Skeletal muscle cell (primary cell): ENCODE measurements around the gene GNAI2.
"Not testable (repeated sequence)": the region's sequence is repeated elsewhere in the genome, so short reads cannot be mapped to it uniquely, and the experiment has no call there.

ENCODE experiments used
- DNase-seq: peaks from one replicate; pipeline ENCODE4 v3.0.0-alpha.2; 2010; ENCODE audit warnings: low read depth
- H3K4me3 ChIP-seq: 2 replicates; pipeline ENCODE4 v1.5.1; 2011; ENCODE audit warnings: low read depth, mild to moderate bottlenecking, control low read depth, low read length, moderate library complexity

The GNAI2 gene

DNA sequence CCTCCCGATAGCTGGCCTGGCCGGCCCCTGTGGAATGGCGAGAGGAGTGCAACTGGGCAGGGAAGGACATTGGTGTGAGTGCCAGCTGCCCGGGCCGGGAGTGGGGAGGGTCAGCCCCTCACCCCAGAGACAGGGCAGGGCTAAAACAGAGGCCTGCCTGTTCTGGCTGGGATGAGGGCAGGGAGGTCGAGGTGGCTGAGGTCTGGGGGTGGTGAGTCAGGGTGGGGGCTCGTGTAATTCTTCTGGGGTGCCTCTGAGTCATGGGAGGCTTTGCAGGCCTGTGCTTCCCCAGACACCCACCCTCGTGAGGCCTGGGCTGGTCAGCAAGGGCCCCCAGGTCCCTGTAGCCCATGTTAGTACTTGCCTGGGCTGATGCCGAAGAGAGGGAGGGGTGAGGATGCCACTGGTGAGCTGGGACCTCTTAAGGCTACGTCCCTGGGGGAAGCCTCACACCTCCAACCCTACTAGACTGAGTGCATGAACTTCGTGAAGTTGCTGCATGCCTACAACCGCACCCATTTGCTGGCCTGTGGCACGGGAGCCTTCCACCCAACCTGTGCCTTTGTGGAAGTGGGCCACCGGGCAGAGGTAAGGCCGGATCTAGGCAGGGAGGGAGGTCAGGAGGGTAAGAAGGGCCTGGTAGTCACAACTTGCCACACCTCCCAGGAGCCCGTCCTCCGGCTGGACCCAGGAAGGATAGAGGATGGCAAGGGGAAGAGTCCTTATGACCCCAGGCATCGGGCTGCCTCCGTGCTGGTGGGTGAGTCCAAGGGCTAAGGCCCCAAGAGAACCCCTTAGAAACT lies 34.6 kb downstream of the GNAI2 start:
- DNase-seq, result no peak
- H3K4me3 ChIP-seq, result no peak overlapping the region

DNA sequence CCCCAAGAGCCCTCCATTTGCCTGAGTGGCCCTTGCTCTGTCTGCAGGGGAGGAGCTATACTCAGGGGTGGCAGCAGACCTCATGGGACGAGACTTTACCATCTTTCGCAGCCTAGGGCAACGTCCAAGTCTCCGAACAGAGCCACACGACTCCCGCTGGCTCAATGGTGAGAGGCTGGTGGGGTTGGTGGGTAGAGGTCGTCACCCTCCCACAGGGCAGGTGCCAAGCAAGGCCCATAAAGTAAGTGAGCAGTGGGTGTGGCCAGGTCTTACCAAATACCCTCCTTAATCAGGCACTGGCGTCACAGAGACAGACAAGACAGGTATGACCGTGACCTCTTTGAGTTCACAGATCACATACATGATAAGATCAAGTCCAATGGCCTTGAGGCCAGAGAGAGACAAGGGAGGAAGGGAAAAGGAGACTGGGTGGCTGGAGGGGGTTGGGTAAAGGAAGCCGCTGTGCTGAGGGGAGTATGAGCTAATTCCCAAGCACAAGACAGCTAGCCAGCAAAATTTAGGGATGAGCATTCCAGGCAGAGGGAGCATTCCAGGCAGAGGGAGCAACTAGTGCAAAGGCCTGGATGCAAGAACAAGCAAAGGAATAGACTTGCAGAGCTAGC lies 35.4 kb downstream of the GNAI2 start:
- no peak overlapping the region for H3K4me3 ChIP-seq
- no peak for DNase-seq

DNA sequence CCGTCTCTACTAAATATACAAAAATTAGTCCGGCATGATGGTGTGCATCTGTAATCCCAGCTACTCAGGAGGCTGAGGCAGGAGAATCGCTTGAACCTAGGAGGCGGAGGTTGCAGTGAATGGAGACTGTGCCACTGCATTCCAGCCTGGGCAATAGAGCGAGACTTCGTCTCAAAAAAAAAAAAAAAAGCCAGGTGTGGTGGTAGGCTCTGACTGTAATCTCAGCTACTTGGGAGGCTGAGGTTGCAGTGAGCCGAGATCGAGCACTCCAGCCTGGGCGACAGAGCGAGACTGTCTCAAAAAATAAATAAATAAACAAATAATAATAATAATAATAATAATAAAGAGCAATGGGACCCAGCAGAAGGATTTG lies 36.5 kb downstream of the GNAI2 start:
- DNase-seq, H3K4me3 ChIP-seq: not testable (repeated sequence)

DNA sequence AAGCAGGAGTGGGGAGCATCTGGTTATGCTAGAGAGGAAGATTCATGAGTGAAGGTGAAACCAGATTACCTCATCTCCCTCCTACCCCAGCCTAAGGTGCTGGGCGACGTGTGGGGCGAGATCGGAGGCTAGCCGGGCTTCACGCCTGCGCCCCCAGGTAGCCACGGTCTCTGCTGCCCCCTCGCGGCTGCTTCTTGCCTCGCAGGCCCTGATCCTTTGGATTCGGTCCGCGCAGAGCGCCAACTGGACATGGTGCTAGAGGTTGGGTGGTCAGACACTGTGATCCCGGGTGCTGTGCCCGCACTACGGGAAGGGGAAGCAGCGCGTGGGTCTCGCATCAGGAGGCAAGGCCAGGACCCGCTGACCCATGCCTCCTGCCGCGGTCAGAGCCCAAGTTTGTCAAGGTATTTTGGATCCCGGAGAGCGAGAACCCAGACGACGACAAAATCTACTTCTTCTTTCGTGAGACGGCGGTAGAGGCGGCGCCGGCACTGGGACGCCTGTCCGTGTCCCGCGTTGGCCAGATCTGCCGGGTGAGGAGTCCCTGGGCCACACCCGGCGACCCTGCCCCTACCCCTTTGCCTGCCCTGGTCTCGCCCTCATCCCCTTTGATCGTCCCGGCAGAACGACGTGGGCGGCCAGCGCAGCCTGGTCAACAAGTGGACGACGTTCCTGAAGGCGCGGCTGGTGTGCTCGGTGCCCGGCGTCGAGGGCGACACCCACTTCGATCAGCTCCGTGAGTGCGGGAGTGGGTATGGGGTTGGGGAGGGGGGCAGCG lies 37.1 kb downstream of the GNAI2 start:
- DNase-seq, result no peak
- H3K4me3 ChIP-seq, result peak overlapping the region; percentile 27

DNA sequence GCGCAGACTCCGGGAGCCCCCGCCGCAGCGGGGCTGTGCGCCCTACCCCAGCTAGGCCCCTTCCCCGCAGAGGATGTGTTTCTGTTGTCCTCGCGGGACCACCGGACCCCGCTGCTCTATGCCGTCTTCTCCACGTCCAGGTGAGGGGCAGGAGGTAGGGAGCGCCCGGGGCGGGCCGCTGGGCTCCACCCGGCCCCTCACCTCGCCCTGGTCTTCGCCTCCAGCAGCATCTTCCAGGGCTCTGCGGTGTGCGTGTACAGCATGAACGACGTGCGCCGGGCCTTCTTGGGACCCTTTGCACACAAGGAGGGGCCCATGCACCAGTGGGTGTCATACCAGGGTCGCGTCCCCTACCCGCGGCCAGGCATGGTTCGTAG lies 37.7 kb downstream of the GNAI2 start:
- H3K4me3 ChIP-seq, result no peak overlapping the region
- DNase-seq, result no peak

DNA sequence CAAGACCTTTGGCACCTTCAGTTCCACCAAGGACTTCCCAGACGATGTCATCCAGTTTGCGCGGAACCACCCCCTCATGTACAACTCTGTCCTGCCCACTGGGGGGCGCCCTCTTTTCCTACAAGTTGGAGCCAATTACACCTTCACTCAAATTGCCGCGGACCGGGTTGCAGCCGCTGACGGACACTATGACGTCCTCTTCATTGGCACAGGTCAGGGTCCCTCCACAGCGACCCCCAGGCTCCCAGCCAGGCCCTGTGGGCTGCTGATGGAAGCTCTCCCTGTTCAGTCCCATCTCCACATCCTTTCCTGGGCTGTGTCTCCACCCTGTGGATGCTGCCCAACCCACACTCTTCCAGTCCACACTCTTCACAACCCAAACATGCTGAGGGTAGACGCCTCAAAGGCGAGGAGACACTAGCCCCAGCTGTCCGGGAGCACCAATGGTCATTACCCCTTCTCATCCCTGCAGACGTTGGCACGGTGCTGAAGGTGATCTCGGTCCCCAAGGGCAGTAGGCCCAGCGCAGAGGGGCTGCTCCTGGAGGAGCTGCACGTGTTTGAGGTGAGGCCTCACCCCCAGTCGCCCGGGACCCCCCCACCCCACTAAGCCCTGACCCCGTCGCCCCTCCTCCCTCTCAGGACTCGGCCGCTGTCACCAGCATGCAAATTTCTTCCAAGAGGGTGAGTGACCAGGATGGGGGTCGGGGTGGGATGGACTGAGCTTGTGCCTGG lies 38.5 kb downstream of the GNAI2 start:
- H3K4me3 ChIP-seq, result no peak overlapping the region
- no peak for DNase-seq

DNA sequence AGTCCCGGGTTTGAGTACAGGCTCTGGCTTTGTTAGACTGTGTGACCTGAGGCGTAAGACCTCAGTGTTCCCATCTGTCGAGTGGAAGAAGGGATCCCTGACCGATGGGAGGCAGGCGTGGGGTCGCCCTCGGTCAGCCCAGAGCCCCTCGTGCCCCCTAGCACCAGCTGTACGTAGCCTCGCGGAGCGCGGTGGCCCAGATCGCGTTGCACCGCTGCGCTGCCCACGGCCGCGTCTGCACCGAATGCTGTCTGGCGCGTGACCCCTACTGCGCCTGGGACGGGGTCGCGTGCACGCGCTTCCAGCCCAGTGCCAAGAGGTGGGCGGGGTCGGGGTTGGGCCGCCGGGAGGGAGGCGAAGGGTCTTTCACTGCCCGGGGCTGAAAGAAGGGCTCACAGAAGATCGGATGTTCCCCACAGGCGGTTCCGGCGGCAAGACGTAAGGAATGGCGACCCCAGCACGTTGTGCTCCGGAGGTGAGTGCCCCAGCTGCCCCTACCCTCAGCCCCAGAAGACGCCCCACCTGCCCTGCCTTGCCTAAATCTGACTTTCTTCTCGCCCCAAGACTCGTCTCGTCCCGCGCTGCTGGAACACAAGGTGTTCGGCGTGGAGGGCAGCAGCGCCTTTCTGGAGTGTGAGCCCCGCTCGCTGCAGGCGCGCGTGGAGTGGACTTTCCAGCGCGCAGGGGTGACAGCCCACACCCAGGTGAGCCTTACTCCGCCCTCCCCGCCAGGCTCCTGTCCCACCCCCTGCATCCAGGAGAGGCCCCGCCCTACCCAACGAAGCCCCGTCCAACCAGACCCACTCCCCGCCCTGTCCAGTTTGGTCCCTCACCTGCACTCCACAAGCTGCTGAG lies 39.4 kb downstream of the GNAI2 start:
- no peak for DNase-seq
- no peak overlapping the region for H3K4me3 ChIP-seq

DNA sequence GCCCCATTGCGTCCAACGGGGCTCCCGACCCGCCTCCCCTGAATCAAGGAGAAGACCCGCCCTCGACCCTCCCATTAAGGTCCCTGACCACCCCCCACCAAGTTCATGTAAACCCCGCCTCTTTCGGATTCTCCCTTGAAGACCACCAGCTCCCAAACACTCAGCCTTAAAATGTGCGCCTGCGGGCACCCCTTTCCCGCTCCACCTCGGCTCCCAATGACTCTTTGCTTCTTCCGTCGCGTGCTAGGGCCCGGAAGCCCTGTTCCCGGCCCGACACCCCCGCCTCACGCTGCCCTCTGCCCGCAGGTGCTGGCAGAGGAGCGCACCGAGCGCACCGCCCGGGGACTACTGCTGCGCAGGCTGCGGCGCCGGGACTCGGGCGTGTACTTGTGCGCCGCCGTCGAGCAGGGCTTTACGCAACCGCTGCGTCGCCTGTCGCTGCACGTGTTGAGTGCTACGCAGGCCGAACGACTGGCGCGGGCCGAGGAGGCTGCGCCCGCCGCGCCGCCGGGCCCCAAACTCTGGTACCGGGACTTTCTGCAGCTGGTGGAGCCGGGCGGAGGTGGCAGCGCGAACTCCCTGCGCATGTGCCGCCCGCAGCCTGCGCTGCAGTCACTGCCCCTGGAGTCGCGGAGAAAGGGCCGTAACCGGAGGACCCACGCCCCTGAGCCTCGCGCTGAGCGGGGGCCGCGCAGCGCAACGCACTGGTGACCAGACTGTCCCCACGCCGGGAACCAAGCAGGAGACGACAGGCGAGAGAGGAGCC lies 40.2 kb downstream of the GNAI2 start:
- no peak overlapping the region for H3K4me3 ChIP-seq
- no peak for DNase-seq

DNA sequence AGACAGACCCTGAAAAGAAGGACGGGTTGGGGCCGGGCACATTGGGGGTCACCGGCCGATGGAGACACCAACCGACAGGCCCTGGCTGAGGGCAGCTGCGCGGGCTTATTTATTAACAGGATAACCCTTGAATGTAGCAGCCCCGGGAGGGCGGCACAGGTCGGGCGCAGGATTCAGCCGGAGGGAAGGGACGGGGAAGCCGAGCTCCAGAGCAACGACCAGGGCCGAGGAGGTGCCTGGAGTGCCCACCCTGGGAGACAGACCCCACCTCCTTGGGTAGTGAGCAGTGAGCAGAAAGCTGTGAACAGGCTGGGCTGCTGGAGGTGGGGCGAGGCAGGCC lies 40.7 kb downstream of the GNAI2 start:
- H3K4me3 ChIP-seq, result no peak overlapping the region
- DNase-seq, result no peak

DNA sequence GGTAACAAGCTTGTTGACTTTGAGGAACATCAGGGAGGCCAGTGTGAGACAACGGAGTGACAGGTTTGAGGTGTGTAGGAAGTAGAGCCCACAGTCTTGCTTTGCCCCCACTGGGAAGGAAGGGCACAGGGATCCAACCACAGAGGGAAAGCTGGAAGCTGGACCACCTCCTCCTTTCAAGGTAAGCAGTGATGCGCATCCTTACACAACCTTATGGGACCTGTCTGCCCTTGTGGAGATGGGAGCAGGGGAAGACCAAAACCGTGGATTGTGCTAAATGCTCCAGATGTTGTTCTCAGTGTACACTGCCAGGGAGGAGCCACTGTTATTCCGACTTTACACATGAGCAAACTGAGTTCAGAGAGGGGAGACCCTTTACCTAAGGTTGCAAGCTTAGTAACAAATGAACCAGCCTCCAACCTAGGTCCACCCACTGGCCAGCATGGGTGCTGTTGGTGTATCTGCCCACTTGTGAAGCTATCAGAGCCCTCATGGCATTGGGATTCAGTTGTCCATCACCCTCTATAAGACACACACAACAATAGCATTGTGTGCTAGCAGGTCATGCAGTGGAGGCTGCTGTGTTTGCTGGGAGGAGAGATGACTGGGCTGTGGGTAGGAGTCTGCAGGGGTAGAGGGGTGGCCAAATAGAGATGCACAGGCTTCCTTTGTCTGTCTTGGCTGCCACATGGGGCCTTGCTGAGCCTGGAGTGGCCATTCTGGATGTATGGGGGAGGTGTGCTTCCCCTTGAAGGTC lies 42.3 kb downstream of the GNAI2 start:
- DNase-seq, result no peak
- no peak overlapping the region for H3K4me3 ChIP-seq

DNA sequence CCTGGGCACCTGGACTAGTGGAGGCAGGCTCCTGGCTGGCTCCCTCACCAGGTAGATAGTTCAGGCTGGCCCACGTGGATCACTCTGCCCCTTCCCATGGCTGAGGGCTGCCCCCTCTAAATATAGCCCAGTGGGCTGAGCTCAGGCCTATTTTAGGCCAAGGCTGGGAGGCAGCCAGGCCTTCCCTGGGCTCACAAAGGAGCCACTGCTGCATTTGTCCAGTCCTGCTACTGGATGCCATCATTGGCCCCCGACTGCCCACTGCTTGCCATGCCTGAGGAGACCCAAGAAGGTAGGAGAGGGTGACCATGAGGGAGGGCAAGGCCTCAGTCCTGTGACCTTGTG lies 42.8 kb downstream of the GNAI2 start, which contains the start of gene LSMEM2:
Gene LSMEM2 (plus strand): TSS at position 208 of the 345 bp plus-strand sequence. CDS start 27 bp downstream, at position 235.
- no peak for DNase-seq
- no peak within 1 kb of the TSS for H3K4me3 ChIP-seq

DNA sequence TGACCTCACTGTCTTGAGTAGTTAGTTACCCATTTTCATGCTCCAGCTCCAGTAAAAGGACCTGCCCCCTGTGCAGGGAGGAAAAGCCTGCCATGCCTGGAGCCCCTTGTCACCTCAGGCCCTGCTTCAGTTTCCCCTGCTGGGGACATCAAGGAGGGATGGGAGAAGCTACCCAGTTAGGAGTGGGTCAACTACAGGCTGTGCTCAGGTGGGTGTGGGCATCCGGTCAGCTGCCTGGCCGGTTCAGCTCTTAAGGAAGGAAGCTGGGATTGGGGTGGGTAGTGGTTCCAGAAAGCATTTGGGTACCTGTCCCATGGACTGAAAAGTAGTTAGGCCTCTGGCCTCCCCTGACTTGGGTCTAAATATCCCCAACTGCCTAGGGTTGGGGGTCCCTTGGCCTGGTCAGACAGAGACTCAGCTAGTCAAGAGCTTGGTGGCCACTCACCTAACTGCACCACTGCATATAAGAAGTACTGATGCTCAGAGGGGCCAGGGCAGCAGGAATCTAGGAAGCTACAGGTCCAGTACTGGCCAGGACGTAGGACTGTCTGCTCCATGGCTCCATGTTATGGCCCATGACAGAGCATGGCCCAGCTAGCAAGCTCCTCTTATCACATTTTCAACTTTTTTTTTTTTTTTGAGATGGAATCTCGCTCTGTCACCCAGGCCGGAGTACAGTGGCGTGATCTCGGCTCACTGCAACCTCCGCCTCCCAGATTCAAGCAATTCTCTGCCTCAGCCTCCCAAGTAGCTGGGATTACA lies 43.4 kb downstream of the GNAI2 start:
- H3K4me3 ChIP-seq, result no peak overlapping the region
- DNase-seq, result no peak

DNA sequence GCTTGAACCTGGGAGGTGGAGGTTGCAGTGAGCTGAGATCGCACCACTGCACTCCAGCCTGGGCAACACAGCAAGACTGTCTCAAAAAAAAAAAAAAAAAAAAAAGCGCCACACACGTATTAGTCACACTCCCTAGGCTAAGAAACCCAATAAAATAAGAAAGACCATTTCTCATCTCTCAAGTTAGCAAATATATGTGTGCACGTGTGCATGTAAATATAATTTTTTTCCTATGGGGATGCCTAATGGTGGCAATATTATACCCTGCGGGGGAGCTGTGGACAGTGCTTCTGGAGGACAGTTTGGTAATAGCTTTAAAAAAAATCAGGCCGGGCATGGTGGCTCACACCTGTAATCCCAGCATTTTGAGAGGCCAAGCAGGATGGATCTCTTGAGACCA lies 48.1 kb downstream of the GNAI2 start:
- not testable (repeated sequence) for DNase-seq, H3K4me3 ChIP-seq

DNA sequence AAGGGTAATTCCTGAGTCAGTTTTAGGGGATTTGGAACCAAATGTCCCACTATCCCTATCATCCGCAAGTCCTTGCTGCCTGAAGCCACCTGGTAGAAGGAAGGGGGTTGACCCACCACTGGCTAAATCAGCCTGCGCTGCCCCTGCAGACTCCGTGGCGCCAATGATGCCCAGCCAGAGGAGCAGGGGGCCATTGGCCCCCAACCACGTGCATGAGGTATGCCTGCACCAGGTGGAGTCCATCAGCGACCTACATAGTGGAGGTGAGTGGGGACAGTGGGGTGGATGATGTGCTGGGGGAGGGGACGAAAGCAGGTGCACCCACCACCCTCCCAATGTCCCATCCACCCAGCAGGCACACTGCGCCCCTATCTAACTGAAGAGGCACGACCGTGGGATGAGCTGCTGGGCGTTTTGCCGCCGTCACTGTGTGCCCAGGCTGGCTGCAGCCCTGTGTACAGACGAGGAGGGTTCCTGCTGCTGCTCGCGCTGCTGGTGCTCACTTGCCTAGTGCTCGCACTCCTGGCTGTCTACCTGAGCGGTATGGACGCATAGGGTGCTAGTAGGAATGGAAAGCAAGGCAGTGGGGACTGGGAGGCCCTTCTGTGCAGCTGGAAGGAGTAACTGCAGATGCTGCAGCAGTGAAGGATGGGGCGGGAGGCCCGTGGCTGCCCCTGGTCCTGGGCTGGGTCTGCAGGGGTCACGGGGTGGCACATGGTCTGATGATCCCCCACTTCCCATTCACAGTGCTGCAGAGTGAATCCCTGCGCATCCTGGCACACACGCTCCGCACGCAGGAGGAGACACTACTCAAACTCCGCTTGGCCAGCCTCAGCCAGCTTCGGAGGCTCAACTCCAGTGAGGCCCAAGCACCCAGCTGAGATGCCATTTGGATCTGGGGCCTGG lies 50.6 kb downstream of the GNAI2 start:
- no peak for DNase-seq

DNA sequence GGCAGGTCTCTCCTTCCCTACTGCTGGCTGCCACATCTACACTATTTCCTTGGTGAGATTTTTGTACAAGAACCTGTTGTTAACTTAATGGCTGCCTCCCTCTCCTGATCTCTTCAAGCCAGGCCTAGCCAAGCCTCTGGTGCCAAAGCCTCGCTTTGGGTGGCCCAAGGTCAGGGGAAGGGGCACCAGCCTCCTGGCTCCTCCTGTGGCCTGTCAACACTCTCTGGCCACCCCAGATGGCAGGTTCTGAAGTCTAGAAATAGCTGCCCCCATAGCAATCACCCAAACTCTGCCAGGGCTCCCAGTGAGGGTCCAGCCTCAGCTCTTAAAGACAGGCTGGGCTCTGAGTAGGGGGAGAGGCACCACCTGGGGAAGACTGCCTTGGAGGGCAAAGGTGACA lies 51.3 kb downstream of the GNAI2 start:
- no peak overlapping the region for H3K4me3 ChIP-seq
- no peak for DNase-seq

More for the DNA sequence above, 50.6 kb downstream of the GNAI2 start:
- H3K4me3 ChIP-seq, result no peak overlapping the region

DNA sequence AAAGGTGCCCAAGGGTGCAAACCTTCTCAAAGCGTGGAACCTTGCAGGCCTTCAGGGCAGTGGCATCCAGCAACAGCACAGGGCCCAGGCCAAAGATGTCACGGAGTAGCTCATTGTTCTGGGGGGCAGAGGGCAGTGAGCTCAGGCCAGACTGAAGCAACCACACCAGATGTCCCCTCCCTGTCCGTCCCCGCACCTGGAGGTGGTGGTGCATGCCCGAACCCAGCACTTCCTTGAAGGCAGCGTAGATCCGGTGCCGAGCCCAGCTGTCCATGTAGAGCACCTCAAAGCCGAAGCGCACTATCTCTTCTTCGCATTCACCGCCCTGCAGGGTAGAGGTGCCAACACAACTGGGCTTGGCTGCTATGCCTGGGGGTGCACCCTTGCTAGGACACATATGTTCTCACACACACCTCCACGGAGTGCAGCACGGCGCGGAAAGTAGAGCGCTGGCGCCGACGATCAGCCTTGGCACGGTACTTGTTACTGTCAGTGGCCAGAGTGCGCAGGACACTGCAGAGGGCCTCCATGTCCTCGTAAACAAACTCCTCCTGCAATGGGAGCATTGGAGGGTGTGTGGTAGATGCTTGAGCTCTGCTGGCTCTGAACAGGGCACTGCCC lies 52.5 kb downstream of the GNAI2 start:
- DNase-seq, result no peak
- H3K4me3 ChIP-seq, result no peak overlapping the region
